Measurements from ENCODE around the gene CIB2.

The CIB2 gene

DNA sequence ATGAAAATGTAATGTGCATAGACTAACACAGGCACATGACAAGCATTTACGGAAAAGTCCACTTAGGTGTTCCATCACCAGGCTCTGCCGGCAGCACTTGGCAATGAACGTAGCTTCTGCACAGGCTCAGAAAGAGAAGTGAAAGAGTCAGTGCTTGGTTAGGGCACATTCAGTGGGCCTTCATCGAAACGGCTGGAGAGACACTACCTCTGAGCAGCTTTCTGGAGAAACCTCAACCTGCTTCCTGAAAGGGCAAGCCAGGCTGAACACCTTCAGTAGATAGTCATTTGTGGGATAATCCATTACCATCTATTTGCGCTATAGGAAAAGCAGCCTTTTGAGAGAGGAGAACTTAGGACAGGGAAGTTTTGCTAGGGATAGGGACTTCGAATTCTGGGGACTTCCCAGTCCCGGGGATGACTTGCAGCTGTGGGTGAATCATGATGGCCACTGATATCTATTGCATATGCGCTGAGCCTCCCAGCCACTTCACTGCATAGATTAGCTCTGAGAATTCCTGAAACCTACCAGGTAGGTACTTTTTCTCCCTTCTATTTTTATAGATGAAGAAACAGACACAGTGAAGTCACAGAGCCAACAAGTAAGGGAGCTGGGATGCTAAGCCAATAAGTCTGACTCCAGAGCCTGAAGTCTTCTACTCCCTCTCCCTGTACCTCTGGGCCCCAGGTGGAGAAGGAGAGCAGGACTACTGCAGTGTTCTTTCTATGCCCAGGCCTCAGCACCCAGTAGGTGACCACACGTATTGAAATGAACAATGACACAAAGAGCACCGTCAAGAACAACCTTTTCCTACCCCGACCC lies 43.1 kb downstream of the CIB2 start:
- DNase-seq (ENCODE audit: low read depth in 2 of 3, low spot score in 1 of 3) = no peak

DNA sequence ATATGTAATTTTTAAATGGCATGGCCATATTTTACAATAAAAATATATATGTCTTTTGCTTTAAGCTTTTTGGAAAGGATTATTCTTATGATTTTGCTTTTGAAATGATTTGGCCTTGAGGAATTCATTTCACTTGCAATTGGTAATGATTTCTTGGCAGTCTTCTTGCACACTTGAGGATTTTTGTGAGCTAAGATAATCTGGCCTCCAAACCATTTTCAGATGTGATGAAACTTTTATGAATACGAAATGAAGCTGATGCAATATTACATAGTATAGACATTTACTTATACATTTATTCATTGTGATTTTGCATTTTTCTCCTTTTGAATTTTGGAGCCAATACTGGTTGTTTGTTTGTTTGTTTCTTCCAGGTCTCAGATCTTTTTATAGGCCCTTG lies 45.3 kb downstream of the CIB2 start:
- no peak for DNase-seq (ENCODE audit: low read depth in 2 of 3, low spot score in 1 of 3)

DNA sequence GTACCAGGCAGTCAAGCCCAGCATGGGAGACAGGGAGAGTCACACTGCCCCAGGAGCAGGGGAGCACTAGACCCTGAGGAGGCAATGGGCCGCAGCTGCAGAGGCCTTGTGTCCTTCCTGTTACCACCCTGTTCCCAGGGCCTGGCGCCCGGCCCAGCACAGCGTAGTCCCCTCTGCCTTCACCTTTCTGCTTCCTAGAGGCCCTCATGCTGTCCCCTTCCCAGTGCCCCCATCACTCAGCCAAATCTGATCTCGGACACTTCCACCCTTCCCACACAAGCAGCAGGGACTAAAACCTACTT lies 46.8 kb downstream of the CIB2 start:
- DNase-seq (ENCODE audit: low read depth in 2 of 3, low spot score in 1 of 3) = no peak

- DNase-seq (ENCODE audit: low read depth in 2 of 3, low spot score in 1 of 3) = no peak
These were observed 47.4 kb downstream of the CIB2 start for GRCh38 chr15:78083687-78084448.

DNA sequence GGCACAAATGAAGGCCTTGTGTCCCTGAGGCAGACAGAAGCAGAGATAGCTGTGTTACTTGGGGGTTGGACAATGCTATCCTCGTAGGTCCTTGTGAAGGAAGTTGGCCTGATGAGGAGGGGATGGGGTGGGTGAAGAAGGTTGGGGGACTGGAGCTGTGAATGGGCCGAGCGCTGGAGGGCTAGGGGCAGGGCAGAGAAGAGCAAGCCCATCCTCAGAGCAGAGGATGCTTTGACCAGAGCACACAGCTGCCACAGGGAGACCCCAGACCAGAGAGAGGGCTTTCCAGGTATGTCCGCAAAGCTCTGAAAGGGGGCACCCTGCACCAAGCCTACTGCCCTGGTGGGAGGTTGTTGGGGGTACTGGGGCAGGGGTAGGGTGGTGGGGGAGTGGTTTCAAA lies 48.1 kb downstream of the CIB2 start:
- DNase-seq (ENCODE audit: low read depth in 2 of 3, low spot score in 1 of 3) = no peak

DNA sequence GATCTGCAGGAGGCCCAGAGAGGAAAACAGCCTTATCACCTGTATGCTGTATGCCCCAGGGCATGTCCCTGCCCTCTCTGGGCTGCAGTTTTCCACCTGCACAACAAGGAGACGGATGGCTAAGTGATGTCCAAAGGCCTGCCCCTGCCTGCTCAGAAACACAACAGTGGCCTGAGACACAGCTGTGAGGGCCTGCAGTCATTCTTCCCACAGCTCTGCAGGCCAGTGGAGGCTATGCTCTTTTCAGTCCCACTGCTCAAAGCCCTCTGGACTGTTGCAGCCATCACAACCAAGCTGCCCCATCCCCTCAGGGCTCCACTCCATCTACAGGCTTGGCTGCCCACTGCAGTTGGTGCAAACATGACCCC lies 48.5 kb downstream of the CIB2 start:
- no peak for DNase-seq (ENCODE audit: low read depth in 2 of 3, low spot score in 1 of 3)

DNA sequence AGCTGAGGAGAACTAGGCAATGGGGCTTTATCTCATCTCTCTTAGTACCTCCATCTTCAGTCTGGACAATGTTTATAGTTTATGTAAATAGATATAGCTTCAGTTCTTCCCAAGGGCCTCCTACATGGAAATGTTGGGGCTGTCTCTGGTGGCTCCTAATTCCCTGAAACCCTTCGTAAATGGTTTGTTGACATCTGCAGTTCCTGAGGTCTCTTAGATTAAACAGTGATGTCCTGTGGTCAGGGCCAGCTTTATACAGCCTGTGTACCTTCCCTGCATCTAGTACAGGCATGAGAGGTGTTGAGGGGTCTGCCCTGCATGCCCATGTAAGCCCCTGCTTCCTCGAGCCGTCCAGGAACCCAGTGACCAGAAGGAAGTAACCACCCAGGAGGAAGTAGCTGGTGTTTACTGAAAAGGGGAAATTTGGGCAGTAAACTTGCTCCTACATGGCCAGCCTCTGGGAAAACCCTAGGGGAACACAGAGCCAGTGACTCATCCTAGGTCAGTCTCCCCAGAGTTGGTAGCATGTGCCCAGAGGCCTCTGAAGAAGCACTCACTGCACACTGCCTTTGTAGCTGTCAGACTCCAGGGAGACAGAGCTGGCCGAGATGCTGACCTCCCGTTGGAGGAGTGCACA lies 49.0 kb downstream of the CIB2 start:
- DNase-seq (ENCODE audit: low read depth in 2 of 3, low spot score in 1 of 3) = no peak

- DNase-seq (ENCODE audit: low read depth in 2 of 3, low spot score in 1 of 3) = no peak
These were observed 51.2 kb downstream of the CIB2 start for GRCh38 chr15:78080088-78080460.

- DNase-seq (ENCODE audit: low read depth in 2 of 3, low spot score in 1 of 3) = no peak
These were observed 51.8 kb downstream of the CIB2 start for GRCh38 chr15:78079298-78080087.

- no peak for DNase-seq (ENCODE audit: low read depth in 2 of 3, low spot score in 1 of 3)
These were observed 53.4 kb downstream of the CIB2 start for GRCh38 chr15:78077871-78078210.

DNA sequence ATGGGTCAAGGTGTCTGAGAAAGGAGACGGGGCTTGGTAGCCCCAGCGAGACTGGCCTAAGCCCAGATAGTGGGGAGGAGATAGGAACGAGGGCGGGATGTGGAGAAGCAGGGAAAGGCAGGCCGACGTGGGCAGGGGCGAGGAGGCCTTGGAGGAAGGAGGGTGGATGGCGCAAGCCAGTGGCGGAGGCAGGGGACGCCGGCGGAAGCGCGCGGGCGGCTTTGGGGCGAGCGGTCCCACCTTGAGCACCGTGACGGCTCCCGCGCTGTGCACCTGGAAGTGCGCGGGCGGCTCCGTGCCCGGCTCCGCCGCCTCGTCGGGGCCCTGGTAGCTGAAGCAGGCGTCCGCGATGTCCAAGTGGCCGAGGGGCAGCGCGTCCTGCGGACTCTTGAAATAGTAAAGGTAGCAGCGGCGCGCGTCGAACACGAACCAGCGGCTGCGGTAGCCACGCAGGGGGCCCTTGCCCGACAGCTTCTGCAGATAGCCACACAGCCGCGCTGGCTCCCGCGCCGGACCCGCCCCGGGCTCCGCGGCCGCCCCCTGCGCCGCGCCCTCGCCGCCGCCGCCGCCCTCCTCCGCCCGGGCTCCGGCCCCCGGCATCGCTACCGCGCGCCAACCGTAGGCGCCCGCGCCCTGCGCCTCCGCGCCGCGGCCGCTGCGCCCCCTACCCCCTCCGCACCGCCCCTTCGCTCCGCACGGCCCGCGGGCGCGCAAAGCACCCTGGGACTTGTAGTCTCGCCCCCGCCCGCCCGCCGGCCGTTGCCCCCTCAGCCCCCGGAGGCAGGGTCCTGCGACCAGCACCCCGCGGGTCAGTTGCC lies 54.0 kb downstream of the CIB2 start, which contains the start of gene TBC1D2B:
TSS of gene TBC1D2B (minus strand) at position 659 of the 818 bp plus-strand sequence. CDS start at position 600, 59 bp downstream.
- peak in 2 of 3 donors; percentile 44 to 69 for DNase-seq (ENCODE audit: low read depth in 2 of 3, low spot score in 1 of 3)

DNA sequence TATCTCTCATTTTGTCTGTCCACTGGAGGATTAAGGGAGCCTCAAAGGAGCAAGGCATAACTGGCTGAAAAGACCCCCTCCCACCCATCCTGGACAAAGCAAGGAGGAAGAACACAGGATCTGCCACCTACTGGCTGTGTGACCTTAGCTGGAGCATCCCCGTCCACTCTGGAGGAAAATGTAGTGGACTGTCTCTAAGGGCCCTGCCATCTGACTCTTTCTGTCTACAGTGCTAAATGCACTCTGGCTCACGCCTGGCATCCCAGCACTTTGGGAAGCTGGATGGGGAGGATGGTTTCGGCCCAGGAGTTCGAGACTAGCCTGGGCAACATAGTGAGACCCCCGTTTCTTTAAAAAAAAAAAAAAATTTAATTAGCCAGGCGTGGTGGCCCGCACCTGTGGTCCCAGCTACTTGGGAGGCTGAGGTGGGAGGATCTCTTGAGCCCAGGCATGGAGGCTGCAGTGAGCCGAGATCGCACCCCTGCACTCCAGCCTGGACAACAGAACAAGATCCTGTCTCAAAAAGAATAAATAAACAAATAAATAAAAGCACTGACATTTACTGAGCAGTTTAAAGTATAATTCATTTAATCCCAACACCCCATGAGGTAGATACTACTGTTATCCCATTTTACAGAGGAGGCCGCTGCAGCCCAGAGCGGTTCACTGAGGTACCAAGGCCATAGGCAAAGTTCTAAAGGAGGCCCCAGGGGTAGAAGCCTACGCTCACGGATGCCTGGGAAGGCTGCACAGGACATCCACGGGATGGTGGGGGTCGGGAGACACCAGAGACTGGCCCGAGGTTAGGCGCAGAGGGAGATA lies 54.8 kb downstream of the CIB2 start:
- no peak for DNase-seq (ENCODE audit: low read depth in 2 of 3, low spot score in 1 of 3)

DNA sequence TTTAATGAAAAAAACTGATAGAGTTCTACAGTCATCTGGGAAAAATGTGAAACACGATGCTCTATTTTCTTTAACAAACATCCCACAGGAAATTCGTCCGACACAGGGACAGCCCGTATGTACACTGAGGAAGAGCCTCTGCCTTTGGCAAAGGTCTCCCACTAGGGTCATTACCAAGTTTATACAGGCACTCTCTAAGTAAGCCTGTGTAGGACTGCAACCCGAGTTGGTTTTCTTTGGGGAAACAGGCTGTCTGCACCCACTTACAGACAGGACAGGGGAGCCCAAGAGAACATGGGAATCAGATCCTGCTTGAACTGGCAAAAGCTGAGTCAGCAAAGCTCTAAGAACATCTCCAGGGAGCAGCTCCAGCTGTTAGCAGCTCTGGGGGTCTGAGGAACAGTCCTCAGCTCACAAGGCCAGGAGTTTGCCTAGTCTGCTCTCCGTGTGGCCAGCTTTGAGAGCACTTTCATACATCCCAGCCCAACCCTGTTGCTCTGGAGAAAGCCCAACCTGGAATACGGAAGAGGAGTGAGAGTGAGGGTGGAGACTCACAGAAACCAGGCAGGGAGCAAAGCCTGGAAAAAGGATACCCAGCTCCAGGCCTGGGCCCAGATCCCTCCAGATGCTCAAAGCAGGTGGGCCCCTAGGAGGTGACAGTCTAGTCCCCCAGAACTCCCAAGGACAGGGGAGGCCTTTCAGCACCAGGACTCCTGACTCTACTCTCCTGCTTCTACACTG lies 55.6 kb downstream of the CIB2 start:
- no peak for DNase-seq (ENCODE audit: low read depth in 2 of 3, low spot score in 1 of 3)

DNA sequence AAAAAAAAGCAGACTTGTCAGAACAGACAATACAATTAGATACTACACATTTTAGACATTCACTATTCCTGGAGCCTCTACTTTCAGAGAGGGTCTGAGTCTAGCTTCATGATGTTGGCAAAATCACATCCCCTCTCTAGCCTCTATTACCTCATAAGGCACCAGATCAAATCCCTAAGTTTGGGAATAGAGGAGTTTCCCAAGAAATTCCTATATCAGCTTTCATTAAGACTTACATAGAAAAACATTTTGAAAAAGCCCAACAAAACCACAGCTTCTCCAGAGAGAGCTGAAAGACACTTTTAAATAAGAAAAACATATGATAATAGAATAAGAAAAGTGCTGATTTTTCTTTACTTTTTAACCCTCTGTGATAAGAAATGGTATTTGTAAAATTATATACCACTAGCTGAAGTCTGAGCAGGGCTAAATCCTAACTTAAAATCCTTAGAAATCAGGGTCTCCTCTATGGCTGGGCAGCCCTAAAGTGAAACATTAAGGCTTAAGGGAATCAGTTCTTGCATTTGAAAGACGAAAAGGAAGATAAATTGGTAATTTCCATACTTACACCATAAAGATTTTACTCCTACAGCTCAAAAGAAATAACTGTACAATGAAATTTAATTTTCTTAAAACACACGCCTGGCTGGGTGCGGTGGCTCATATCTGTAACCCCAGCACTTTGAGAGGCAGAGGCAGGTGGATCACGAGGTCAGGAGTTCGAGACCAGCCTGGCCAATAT lies 58.0 kb downstream of the CIB2 start:
- no peak for DNase-seq (ENCODE audit: low read depth in 2 of 3, low spot score in 1 of 3)

GRCh38 chr15:78072080-78072892 lies 59.0 kb downstream of the CIB2 start:
- DNase-seq (ENCODE audit: low read depth in 2 of 3, low spot score in 1 of 3) = no peak

- no peak for DNase-seq (ENCODE audit: low read depth in 2 of 3, low spot score in 1 of 3)
These were observed 59.9 kb downstream of the CIB2 start for GRCh38 chr15:78071383-78071782.

DNA sequence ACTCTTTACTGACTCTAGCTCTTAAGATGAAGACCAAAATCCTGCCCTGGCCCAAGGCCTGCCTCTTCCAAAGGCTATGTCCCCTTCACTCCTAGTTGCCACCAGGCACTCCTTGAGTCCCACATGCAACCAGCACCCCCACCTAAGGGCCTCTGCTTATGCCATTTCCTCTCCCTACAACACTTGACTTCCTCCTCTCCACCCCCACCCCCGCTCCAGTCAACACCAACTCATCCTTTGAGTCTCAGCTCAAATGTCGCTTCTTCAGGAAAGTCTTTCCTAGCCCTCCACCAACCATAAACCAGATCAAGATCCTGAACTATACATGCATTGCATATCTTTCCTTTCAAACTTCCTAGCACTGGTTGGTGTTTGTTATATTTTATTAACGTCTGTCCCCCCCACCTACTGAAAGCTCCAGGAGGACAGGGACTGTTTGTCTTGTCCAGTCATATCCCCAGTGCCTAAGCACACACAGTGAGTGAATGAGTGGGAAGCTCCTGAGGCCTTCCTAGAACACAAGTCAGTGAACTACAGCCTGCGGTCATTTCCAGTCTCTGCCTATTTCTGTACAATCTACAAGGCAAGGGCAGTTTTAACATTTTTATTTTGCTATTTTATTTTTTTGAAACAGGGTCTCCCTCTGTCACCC lies 61.1 kb downstream of the CIB2 start:
- no peak for DNase-seq (ENCODE audit: low read depth in 2 of 3, low spot score in 1 of 3)

All from stimulated activated CD4-positive, alpha-beta T cell treated with anti-CD3 and anti-CD28 coated beads, Interleukin-12 subunit alpha, Interleukin-12 subunit beta, amount 100 ng/mL, for 48 hours (primary cell).